HepG2 (cell line): Measurements from ENCODE around the gene B3GNT5.

Source experiments
- ATF7 ChIP-seq, 2 experiments: fragments of 450-650 bp in 1 of 2; sonication (generic) in 1 of 2; formaldehyde crosslinking in 1 of 2; IDR thresholded peaks; 2 replicates each; pipeline versions ENCODE4 v1.4.0 to v1.6.1; 2016 to 2020; ENCODE audit warnings: antibody characterized with exemption in 1 of 2, mild to moderate bottlenecking in 1 of 2, missing genetic modification reagents in 1 of 2
- BRD4 ChIP-seq: sonication (generic); formaldehyde crosslinking; IDR thresholded peaks from 2 replicates; pipeline ENCODE4 v1.4.0; 2020; ENCODE audit warnings: missing genetic modification reagents
- EZH2 ChIP-seq: conservative IDR thresholded peaks from 2 replicates; pipeline ENCODE4 v1.6.1; 2012; ENCODE audit warnings: mild to moderate bottlenecking, low read depth, low read length, moderate library complexity
- JUN ChIP-seq: sonication (generic); formaldehyde crosslinking; IDR thresholded peaks from 2 replicates; pipeline ENCODE4 v1.4.0; 2020; ENCODE audit warnings: mild to moderate bottlenecking, missing genetic modification reagents
- MTF1 ChIP-seq: sonication (generic); formaldehyde crosslinking; IDR thresholded peaks from 2 replicates; pipeline ENCODE4 v1.5.0; 2020; ENCODE audit warnings: missing genetic modification reagents
- POLR2A ChIP-seq, 2 experiments: IDR thresholded peaks; 2 replicates each; pipeline ENCODE4 v1.6.1; 2011; ENCODE audit warnings: low read depth in 2 of 2, low read length in 2 of 2, mild to moderate bottlenecking in 1 of 2, moderate library complexity in 1 of 2; ENCODE audit not compliant: insufficient read depth in 1 of 2
- RFX5 ChIP-seq: IDR thresholded peaks from 2 replicates; pipeline ENCODE4 v1.6.1; 2011; ENCODE audit warnings: low read depth, low read length, improper control_type of control experiment
- ZNF619 ChIP-seq: sonication (generic); formaldehyde crosslinking; IDR thresholded peaks from 2 replicates; pipeline ENCODE4 v1.4.0; 2020; ENCODE audit warnings: mild to moderate bottlenecking, missing genetic modification reagents
- TF ChIP-seq, protein P1 (sequence below): IDR thresholded peaks from 2 replicates; pipeline ENCODE4 v1.6.1; 2016; ENCODE audit warnings: missing biosample characterization, missing genetic modification reagents, low read depth
- TF ChIP-seq, protein P2 (sequence below): sonication (generic); formaldehyde crosslinking; IDR thresholded peaks from 2 replicates; pipeline ENCODE4 v1.5.0; 2020; ENCODE audit warnings: mild to moderate bottlenecking, missing genetic modification reagents, moderate library complexity

DNA sequence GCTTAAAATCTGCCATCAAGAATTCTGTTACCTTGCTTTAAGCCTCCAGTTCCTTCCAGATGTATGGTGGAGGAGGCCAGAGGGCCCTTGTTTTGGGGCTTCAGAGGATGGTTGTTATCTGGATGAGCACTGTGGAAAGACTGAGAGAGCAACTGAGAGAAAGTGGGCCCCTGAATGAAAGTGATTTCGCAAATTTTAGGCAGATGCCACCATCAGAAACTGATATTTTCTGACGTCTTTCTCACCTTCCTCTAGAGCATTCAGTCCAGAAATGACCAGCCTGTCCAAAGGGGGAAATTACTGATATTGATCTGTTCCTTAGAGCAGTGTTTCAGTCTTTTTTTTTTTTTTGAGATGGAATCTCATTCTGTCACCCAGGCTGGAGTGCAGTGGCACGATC, 13.4 kb downstream of the B3GNT5 start:
- no peak for TF ChIP-seq JUN
- no peak for TF ChIP-seq MTF1
- no peak for TF ChIP-seq POLR2A (IDR thresholded peaks at IDR 0.05; ENCODE audit: insufficient read depth in 1 of 2, low read depth in 2 of 2, low read length in 2 of 2)
- no peak for TF ChIP-seq ATF7 (IDR thresholded peaks at IDR 0.05)
- no peak for TF ChIP-seq ATF7 (CRISPR knock-in tag; IDR thresholded peaks at IDR 0.05)
- no peak for TF ChIP-seq RFX5
- no peak for TF ChIP-seq BRD4 (CRISPR knock-in tag)
- TF ChIP-seq, protein P1, sequence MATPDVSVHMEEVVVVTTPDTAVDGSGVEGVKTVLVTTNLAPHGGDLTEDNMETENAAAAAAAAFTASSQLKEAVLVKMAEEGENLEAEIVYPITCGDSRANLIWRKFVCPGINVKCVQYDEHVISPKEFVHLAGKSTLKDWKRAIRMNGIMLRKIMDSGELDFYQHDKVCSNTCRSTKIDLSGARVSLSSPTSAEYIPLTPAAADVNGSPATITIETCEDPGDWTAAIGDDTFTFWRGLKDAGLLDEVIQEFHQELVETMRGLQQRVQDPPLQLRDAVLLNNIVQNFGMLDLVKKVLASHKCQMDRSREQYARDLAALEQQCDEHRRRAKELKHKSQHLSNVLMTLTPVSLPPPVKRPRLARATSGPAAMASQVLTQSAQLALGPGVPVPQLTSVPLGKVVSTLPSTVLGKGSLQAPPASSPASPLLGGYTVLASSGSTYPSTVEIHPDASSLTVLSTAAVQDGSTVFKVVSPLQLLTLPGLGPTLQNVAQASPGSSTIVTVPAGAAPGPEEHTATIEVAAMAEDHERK (CRISPR knock-in tag) = no peak
- TF ChIP-seq EZH2 = no peak
- TF ChIP-seq, protein P2, sequence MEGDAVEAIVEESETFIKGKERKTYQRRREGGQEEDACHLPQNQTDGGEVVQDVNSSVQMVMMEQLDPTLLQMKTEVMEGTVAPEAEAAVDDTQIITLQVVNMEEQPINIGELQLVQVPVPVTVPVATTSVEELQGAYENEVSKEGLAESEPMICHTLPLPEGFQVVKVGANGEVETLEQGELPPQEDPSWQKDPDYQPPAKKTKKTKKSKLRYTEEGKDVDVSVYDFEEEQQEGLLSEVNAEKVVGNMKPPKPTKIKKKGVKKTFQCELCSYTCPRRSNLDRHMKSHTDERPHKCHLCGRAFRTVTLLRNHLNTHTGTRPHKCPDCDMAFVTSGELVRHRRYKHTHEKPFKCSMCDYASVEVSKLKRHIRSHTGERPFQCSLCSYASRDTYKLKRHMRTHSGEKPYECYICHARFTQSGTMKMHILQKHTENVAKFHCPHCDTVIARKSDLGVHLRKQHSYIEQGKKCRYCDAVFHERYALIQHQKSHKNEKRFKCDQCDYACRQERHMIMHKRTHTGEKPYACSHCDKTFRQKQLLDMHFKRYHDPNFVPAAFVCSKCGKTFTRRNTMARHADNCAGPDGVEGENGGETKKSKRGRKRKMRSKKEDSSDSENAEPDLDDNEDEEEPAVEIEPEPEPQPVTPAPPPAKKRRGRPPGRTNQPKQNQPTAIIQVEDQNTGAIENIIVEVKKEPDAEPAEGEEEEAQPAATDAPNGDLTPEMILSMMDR = no peak
- no peak for TF ChIP-seq ZNF619 (CRISPR knock-in tag)
